ENCODE measurements around the gene COL5A1.

DNA sequence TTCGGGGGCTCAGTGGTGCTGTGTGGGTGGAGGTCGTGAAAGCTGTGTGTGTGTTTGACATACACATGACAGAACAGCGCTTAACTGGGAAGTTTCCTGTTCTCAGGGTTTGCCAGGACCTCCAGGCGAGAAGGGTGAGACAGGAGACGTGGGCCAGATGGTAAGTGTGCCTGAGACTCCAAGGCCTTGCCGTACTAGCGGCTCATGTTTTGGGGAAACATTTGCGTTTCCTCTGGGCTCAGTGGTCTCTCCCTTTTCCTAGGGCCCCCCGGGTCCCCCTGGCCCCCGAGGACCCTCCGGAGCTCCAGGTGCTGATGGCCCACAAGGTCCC lies 170.7 kb downstream of the COL5A1 start:
- TF ChIP-seq, protein P1, sequence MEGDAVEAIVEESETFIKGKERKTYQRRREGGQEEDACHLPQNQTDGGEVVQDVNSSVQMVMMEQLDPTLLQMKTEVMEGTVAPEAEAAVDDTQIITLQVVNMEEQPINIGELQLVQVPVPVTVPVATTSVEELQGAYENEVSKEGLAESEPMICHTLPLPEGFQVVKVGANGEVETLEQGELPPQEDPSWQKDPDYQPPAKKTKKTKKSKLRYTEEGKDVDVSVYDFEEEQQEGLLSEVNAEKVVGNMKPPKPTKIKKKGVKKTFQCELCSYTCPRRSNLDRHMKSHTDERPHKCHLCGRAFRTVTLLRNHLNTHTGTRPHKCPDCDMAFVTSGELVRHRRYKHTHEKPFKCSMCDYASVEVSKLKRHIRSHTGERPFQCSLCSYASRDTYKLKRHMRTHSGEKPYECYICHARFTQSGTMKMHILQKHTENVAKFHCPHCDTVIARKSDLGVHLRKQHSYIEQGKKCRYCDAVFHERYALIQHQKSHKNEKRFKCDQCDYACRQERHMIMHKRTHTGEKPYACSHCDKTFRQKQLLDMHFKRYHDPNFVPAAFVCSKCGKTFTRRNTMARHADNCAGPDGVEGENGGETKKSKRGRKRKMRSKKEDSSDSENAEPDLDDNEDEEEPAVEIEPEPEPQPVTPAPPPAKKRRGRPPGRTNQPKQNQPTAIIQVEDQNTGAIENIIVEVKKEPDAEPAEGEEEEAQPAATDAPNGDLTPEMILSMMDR (IDR thresholded peaks at IDR 0.05; ENCODE audit: low read length), result no peak
- TF ChIP-seq EZH2 (IDR thresholded peaks at IDR 0.05; ENCODE audit: borderline replicate concordance, low read length), result no peak

Measured in OCI-LY1 (cell line).